ENCODE measurements around the gene APOL1.
"Not testable (repeated sequence)": the region's sequence is repeated elsewhere in the genome, so short reads cannot be mapped to it uniquely, and the experiment has no call there.

Gene APOL1

DNA sequence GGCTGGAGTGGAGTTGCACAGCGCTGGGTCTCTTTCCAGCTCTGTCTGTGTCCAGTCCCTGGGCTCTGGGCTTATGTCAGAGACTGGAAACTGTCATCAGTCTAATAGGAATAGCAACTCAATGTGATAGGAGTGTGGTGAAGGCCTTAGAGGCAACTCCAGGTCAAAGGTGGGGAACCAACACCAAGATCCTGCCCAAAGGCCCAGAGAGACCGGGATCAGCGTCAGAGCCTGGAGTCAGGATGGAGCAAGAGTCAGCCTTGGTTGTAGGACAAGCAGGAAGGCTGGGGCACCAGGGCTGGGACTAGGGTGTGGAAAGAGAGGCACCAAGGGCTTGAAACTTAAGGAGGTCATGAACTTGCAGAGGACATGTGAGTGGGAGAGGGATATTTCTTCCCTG is 9.4 kb downstream of the APOL1 start:
- not testable (repeated sequence) for H3K9me3 Mint-ChIP-seq, H3K27me3 Mint-ChIP-seq, H3K4me3 Mint-ChIP-seq, H3K27ac Mint-ChIP-seq
- Mint-ChIP-seq H3K36me3 (ENCODE audit: low read depth) (peaks cover 56% of the 10 kb centered on the region), H3K4me1 (ENCODE audit: low read depth) (peaks cover 20% of the 10 kb centered on the region)

DNA sequence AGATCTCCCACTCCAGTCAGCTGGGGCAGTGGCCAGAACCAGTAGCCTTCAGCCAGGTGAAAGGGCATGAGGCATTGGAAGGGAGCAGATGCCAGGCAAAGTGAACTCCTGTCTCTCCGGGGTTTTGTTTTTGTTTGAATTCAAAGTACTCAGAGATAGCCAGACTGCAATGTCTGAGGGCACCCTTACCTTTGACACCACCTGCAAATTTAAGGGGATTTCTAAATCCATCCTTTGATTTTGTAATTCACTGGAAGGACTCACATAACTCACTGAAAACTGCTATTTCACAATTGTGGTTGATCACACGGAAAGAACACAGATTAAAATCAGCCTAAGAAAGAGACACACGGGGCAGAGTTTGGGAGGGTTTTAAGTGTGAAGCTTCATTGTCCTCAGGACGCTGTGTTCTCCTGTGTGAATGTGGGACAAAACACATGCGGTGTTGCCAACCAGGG is 10.3 kb downstream of the APOL1 start:
- not testable (repeated sequence) for H3K27me3 Mint-ChIP-seq, H3K4me3 Mint-ChIP-seq, H3K9me3 Mint-ChIP-seq, H3K27ac Mint-ChIP-seq
- Mint-ChIP-seq H3K4me1 (ENCODE audit: low read depth) (peaks cover 14% of the 10 kb centered on the region), H3K36me3 (ENCODE audit: low read depth) (peaks cover 51% of the 10 kb centered on the region)

DNA sequence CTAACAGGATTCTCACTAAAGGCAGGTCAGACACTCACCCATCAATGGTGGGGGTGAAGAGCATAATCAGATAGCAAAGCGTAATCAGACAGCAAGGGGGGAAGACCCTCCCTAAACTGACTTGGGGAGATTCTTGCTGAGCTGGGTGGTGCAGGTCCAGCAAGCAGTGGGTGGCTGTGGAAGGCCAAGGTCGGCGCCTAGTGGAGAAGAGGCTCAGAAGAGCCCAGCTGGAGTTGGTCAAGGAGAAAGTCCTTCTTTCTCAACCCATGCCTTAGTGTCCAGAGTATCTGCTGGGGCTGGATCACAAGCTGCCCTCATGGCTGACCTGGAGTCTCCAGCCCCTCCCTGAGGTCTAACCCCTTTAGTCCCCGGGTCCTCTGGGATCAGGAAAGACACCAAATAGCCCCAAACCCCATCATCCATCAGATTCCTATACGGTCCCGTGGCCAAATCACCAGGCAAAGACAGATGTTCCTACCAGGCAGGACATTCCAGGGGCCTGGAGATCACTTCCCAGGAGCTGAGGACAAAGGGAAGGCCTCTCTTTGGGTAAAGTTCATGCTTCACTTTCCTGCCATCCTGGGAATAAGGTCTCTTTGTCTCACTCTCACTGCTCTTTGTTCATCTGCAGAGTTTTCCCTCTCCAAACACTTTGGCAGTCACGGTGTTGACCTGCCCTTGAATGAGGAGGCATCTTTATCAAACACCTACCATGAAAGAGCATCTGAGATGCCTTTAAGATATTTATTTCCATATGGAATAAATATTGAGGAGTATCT is 11.1 kb downstream of the APOL1 start:
- not testable (repeated sequence) for H3K4me3 Mint-ChIP-seq

DNA sequence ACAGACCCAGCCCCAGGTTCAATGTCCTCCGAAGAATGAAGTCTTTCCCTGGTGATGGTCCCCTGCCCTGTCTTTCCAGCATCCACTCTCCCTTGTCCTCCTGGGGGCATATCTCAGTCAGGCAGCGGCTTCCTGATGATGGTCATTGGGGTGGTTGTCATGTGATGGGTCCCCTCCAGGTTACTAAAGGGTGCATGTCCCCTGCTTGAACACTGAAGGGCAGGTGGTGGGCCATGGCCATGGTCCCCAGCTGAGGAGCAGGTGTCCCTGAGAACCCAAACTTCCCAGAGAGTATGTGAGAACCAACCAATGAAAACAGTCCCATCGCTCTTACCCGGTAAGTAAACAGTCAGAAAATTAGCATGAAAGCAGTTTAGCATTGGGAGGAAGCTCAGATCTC is 14.1 kb downstream of the APOL1 start:
- H3K27ac Mint-ChIP-seq, result no peak overlapping the region
- no peaks in the 10 kb centered on the region for H3K9me3 Mint-ChIP-seq
- no peaks in the 10 kb centered on the region for H3K27me3 Mint-ChIP-seq
- H3K4me3 Mint-ChIP-seq, result no peak overlapping the region
- no peaks in the 10 kb centered on the region for H3K4me1 Mint-ChIP-seq (ENCODE audit: low read depth)
- H3K36me3 Mint-ChIP-seq (ENCODE audit: low read depth), result peaks cover 39% of the 10 kb centered on the region

More for the DNA sequence above, 11.1 kb downstream of the APOL1 start:
- not testable (repeated sequence) for H3K9me3 Mint-ChIP-seq; H3K27me3 Mint-ChIP-seq; H3K27ac Mint-ChIP-seq; H3K4me1 Mint-ChIP-seq (ENCODE audit: low read depth)
- H3K36me3 Mint-ChIP-seq (ENCODE audit: low read depth), result peaks cover 42% of the 10 kb centered on the region

DNA sequence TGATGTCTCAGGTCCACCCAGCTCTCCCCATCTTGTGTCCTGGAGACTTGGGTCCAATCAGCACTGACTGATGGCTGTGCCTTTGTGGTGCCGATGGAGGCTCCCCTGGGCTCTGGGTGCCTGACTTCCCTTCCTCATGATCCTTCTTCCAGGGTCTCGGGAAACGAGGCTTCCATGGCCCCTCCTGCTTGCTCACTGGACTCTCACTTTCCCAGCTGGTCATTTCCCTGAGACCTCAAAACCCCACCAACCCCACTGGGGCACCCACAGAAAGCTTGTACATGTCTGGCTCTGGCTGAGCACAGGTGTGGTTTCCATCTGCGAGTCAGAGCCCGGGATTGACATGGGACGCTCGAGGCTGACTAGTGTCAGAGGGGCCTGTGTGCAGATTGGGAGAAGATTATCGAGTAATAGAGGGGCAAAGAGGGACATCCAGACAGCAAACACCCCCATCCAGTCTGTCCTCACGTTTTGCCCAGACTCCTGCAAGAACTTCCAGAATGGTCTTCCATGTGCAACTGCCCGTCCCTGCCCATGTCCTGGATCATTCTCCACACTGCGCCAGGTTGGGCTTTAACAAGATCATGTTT is 15.1 kb downstream of the APOL1 start:
- Mint-ChIP-seq H3K36me3 (ENCODE audit: low read depth) (peaks cover 30% of the 10 kb centered on the region), H3K27me3 (no peaks in the 10 kb centered on the region), H3K9me3 (no peaks in the 10 kb centered on the region), H3K27ac (no peak overlapping the region), H3K4me1 (ENCODE audit: low read depth) (no peaks in the 10 kb centered on the region), H3K4me3 (no peak overlapping the region)

DNA sequence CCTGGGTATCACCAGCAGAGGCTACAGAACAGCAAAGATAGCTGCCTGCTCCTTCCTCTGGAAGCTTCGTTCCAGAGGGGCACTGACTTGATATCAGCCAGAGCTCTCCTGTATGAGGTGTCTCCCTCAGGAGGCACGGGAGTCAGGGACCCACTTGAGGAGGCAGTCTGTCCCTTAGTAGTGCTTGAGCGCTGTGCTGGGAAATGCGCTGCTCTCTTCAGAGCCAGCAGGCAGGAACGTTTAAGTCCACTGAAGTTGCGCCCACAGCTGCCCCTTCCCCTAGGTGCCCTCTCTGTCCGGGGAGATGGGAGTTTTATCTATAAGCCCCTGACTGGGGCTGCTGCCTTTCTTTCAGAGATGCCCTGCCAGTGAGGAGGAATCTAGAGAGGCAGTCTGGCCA is 18.3 kb downstream of the APOL1 start:
- not testable (repeated sequence) for H3K27ac Mint-ChIP-seq; H3K9me3 Mint-ChIP-seq; H3K27me3 Mint-ChIP-seq; H3K4me1 Mint-ChIP-seq (ENCODE audit: low read depth); H3K4me3 Mint-ChIP-seq
- H3K36me3 Mint-ChIP-seq (ENCODE audit: low read depth), result peaks cover 11% of the 10 kb centered on the region

DNA sequence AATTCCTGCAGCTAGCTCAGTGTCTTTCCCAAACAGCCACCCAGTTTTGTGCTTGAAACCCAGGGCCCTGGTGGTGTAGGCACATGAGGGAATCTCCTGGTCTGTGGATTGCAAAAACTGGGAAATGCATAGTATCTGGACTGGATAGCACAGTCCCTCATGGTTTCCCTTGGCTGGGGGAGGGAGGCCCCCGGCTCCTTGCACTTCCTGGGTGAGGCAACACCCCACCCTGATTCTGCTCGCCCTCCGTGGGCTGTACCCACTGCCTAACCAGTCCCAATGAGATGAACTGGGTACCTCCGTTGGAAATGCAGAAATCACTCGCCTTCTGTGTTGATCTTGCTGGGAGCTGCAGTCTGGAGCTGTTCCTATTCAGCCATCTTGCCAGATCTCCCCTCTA is 19.0 kb downstream of the APOL1 start:
- H3K36me3 Mint-ChIP-seq (ENCODE audit: low read depth); H3K27ac Mint-ChIP-seq; H3K27me3 Mint-ChIP-seq; H3K4me3 Mint-ChIP-seq; H3K9me3 Mint-ChIP-seq: not testable (repeated sequence)
- H3K4me1 Mint-ChIP-seq (ENCODE audit: low read depth), result peaks cover 11% of the 10 kb centered on the region

DNA sequence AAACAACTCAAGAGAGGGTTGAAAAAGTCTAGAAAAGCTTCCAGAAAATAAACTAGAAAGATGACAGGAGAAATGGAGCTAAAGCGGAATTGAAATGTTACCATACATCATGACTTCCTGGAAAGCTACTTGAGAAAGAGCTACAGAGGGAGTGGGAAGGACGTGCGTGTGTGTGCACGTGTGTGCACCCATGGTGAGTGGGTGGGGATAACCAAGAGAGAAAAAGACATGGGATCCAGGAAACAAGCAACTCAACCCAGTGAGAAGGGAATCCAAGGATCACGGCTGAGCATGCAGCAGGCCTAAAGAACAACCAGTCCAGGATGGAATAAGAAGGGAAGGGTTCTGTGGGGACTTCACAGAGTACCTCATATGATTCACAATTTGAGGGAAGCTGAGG is 21.6 kb downstream of the APOL1 start:
- no peaks in the 10 kb centered on the region for H3K27me3 Mint-ChIP-seq
- peaks cover 6% of the 10 kb centered on the region for H3K36me3 Mint-ChIP-seq (ENCODE audit: low read depth)
- peaks cover 35% of the 10 kb centered on the region for H3K4me1 Mint-ChIP-seq (ENCODE audit: low read depth)
- no peaks in the 10 kb centered on the region for H3K9me3 Mint-ChIP-seq
- H3K4me3 Mint-ChIP-seq, result no peak overlapping the region
- no peak overlapping the region for H3K27ac Mint-ChIP-seq

DNA sequence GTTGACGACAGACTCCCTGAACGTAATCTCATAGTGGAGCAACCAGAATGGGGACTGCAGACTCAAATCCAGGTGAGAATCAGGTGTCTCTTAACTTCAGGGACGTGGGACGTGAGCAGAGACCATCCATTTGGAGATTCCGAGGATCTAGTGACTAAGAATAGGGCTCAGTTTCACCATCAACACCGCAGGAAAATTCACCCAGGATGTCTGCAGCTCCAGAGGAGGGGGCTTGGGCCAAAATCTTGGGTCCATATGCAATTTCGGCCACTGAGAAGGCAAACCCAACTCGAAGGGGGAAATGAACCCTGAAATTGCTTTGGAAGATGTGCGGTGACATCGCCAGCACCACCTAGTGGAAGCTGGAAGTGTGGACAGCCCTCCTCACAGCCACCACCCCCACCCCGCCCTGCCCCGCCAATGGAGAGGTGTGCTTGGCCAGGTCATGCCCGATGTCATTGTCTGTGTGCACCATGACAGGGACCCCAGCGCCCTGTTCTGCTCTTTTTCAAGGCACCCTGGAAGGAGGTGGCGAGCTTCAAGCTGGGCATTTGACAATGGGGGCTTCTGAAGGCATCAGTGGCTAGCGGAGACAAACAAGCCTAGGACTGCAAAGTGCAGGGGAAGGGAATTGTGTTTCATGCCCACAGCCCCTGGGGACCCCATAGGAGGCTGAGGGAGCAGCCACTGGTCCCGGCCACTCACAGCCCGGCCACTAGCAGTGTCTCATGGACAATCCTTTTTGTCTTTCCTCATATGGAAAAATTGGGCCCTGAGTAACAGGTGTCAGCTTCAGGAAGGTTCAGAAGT is 24.8 kb downstream of the APOL1 start:
- no peaks in the 10 kb centered on the region for H3K9me3 Mint-ChIP-seq
- no peaks in the 10 kb centered on the region for H3K27me3 Mint-ChIP-seq
- H3K4me1 Mint-ChIP-seq (ENCODE audit: low read depth), result peaks cover 35% of the 10 kb centered on the region
- H3K36me3 Mint-ChIP-seq (ENCODE audit: low read depth), result peaks cover 33% of the 10 kb centered on the region
- no peak overlapping the region for H3K4me3 Mint-ChIP-seq
- H3K27ac Mint-ChIP-seq, result no peak overlapping the region

DNA sequence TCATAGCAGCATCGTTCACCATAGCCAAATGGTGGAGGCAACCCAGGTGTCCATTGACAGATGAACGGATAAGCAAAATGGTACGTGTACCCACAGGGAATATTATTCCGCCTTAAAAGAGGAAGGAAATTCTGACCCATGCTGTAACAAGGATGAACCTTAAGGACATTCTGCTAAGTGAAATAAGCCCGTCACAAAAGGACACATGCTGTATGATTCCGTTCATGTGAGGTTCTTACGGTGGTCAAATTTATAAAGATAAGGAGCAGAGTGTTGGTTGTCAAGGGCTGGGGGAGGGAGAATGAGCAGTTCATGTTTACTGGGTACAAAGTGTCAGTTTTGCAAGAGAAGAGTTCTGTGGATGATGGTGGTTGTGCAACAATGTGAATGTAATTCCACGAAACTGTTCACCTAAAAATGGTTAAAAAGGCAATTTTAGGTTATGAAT is 26.3 kb downstream of the APOL1 start:
- Mint-ChIP-seq H3K4me1 (ENCODE audit: low read depth) (peaks cover 35% of the 10 kb centered on the region), H3K4me3 (no peak overlapping the region), H3K27me3 (no peaks in the 10 kb centered on the region), H3K9me3 (no peaks in the 10 kb centered on the region), H3K27ac (peak overlapping the region; percentile 3), H3K36me3 (ENCODE audit: low read depth) (peaks cover 42% of the 10 kb centered on the region)

DNA sequence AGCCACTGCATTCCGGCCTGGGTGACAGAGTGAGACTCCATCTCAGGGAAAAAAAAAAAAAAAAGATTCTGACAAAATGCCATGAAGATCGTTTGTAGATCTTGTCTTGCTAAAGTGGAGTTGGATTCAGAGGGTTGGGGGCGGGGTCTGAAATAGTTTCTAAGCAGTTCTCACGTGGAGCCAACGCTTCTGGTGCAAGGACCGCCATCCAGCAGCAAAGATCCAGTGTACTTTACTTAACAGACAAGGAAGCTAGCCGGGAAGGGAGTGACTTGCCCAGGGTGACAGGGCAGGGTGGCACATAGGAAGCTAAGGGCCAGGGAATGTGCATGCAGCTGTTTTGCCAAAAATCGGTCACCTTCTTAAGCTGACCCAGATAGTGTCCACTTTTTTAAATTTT is 27.4 kb downstream of the APOL1 start:
- Mint-ChIP-seq H3K36me3 (ENCODE audit: low read depth) (peaks cover 42% of the 10 kb centered on the region), H3K9me3 (no peaks in the 10 kb centered on the region), H3K4me1 (ENCODE audit: low read depth) (peaks cover 31% of the 10 kb centered on the region), H3K4me3 (no peak overlapping the region), H3K27ac (peak overlapping the region; percentile 58), H3K27me3 (no peaks in the 10 kb centered on the region)

DNA sequence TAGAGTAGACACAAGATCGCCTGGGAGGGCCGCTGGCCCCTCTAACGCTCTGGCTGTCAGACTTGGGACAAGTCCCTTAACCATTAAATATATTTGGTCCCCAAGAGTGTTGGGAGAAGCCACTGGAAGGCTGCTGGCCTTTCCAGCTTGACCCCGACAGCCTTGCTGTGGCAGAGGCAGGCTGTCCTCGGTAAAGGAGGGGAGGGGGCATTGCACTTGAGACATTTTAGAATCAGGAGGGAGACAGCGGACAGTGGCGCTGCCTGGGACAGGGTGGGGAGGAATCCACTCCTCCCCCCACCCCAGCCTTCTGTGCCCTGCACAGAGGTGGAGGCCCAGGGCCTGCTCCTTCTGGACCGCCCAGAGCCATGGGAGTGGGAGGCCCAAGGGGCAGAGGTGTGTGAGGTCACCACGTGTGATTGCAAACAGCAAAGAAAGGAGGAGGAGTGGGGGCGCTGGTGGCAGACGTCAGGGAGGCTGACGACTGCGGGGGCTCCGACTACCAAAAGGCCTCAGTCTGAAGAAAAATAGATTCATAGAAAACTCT is 28.9 kb downstream of the APOL1 start:
- H3K4me1 Mint-ChIP-seq (ENCODE audit: low read depth), result peaks cover 26% of the 10 kb centered on the region
- peaks cover 52% of the 10 kb centered on the region for H3K36me3 Mint-ChIP-seq (ENCODE audit: low read depth)
- no peak overlapping the region for H3K4me3 Mint-ChIP-seq
- no peaks in the 10 kb centered on the region for H3K9me3 Mint-ChIP-seq
- no peak overlapping the region for H3K27ac Mint-ChIP-seq
- H3K27me3 Mint-ChIP-seq, result no peaks in the 10 kb centered on the region

DNA sequence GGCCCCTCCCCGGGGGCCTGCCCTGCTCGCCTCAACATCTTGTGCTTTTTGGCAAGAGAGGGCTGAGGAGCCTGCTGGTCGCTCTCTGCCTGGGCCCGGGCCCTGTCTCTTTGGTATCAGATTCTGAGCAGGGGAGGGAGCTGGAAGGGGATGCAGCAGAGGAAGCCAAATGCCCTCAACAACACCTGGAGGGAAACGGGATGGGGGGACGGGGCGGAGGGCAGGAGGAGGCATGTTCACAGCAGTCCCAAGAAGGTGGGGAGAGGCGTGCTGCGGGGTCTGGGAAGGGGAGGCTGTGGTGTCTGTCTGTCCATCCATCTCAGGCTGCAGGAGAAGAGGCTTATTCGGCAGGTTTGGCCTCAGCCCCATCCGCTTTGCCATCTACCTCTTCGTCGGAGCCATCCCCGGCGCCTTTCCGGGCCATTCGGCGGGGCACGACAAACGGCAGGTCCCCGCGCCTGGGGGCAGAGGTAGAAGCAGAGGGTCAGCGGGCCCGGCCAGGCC is 29.4 kb downstream of the APOL1 start:
- Mint-ChIP-seq H3K27ac (no peak overlapping the region), H3K36me3 (ENCODE audit: low read depth) (peaks cover 57% of the 10 kb centered on the region), H3K4me1 (ENCODE audit: low read depth) (peaks cover 26% of the 10 kb centered on the region), H3K4me3 (no peak overlapping the region), H3K27me3 (no peaks in the 10 kb centered on the region), H3K9me3 (no peaks in the 10 kb centered on the region)

DNA sequence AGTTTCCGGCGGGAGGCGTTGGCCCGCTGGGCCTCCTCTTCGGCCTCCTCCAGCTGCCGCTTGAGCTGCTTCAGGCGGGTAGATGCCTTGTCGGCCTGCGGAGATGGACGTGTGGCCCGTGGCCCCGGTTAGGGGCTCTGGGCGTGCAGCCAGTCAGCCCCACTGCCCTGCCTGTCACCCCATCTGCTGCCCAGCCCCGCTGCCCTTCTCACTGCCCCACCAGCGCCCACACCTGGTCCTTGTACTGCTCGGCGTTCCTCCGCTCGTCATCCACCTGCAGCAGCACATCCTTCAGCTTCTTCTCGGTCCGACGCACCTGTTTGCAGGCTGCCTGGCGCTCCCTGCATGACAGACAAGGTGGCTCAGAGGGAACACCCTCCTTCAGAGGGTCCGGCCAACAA is 31.2 kb downstream of the APOL1 start:
- Mint-ChIP-seq H3K4me1 (ENCODE audit: low read depth) (peaks cover 16% of the 10 kb centered on the region), H3K27ac (peak overlapping the region; percentile 52), H3K27me3 (no peaks in the 10 kb centered on the region), H3K4me3 (no peak overlapping the region), H3K36me3 (ENCODE audit: low read depth) (peaks cover 73% of the 10 kb centered on the region), H3K9me3 (no peaks in the 10 kb centered on the region)

DNA sequence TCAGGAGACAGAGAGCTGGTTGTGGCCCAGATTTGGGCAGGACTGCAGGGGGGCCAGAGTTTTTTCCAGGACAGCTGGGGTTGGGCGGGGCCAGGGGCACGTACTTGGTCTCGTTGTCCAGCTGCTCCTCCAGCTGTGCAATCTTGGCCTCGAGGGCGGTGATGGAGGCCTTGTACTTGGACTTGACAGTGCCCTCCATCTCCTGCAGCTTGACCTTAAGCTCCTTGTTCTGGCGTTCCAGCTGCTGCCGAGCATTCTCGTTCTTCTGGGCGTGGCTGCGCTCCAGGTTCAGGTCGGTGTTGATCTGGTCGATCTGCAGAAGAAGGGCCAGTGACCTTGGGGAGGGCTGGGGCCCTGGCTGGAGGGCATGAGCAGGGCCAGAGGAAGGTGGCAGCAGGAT is 32.1 kb downstream of the APOL1 start:
- H3K27me3 Mint-ChIP-seq, result no peaks in the 10 kb centered on the region
- H3K4me1 Mint-ChIP-seq (ENCODE audit: low read depth), result peaks cover 19% of the 10 kb centered on the region

More for the DNA sequence above, 32.1 kb downstream of the APOL1 start:
- no peak overlapping the region for H3K27ac Mint-ChIP-seq
- H3K4me3 Mint-ChIP-seq, result no peak overlapping the region
- no peaks in the 10 kb centered on the region for H3K9me3 Mint-ChIP-seq
- H3K36me3 Mint-ChIP-seq (ENCODE audit: low read depth), result peaks cover 74% of the 10 kb centered on the region
